ENCODE measurements around the gene TUBB.

DNA sequence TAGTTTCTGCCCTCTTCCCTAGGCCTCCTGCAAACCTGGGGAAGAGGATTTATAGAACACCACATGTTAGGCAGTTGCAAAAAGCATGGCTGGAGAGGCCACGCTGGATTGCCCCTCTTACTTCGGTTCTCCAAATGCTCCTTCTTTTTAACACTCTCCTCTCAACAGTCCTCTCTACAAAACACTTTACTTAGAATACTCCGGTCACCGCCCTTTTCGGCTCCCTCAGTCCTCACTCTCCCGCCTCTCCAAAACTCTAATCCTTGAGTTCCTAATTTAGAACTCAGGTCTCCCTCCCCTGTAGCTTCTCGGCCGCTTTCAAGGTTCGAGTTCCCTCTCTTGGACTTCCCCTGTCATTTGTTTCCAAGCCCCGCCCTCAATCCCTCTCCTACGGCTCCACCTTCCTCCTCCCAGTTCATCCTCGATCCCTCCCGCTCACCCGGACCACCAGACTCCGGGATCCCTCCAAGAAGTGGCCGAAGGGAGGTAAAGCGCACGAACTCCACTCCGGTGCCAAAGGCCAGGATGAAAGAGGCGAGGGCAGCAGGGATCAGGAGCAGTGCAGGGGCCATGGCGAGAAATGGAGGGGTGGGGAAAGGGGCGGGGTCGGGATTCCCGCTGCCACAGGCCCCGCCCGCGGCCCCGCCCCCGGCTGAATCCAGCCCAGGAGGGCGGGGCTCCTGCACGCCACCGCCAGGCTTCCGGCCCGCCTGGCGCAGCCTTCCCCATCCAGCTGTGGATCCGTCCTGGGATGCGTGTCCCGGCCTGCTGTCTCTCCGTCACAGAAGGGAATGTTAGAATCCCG, 29.5 kb upstream of the TUBB start, which contains the start of gene NRM:
- TF ChIP-seq, protein P1, sequence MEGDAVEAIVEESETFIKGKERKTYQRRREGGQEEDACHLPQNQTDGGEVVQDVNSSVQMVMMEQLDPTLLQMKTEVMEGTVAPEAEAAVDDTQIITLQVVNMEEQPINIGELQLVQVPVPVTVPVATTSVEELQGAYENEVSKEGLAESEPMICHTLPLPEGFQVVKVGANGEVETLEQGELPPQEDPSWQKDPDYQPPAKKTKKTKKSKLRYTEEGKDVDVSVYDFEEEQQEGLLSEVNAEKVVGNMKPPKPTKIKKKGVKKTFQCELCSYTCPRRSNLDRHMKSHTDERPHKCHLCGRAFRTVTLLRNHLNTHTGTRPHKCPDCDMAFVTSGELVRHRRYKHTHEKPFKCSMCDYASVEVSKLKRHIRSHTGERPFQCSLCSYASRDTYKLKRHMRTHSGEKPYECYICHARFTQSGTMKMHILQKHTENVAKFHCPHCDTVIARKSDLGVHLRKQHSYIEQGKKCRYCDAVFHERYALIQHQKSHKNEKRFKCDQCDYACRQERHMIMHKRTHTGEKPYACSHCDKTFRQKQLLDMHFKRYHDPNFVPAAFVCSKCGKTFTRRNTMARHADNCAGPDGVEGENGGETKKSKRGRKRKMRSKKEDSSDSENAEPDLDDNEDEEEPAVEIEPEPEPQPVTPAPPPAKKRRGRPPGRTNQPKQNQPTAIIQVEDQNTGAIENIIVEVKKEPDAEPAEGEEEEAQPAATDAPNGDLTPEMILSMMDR (IDR thresholded peaks at IDR 0.05; ENCODE audit: extremely low read depth in 1 of 2, insufficient read depth in 1 of 2, low read depth in 1 of 2, low read length in 2 of 2): no peak
- TF ChIP-seq POLR2A (IDR thresholded peaks at IDR 0.05; ENCODE audit: low read depth, low read length) (peak; percentile 64), EZH2 (IDR thresholded peaks at IDR 0.05; ENCODE audit: borderline replicate concordance, low read depth, low read length, severe bottlenecking) (no peak), MYC (IDR thresholded peaks at IDR 0.05; ENCODE audit: low read depth, low read length) (no peak), POLR2AphosphoS5 (IDR thresholded peaks at IDR 0.05; ENCODE audit: insufficient read depth, low read depth, low read length) (peak; percentile 78)
